ENCODE measurements around the gene NAGLU. TPM values are rescaled to one million over a fixed set of nuclear protein-coding genes. Genes with fewer than 3 reads are reported as not detected.
"Not testable (repeated sequence)": the region's sequence is repeated elsewhere in the genome, so short reads cannot be mapped to it uniquely, and the experiment has no call there.

Gene NAGLU
- total RNA-seq, 1 donor from 2014 or later: 36.3 TPM

- no peak for DNase-seq (ENCODE audit: low read depth in 2 of 2)
Observed at GRCh38 chr17:42544874-42545283, 8.8 kb downstream of the NAGLU start.

- DNase-seq (ENCODE audit: low read depth in 2 of 2): not testable (repeated sequence)
Observed at GRCh38 chr17:42545755-42546505, 9.9 kb downstream of the NAGLU start.

GRCh38 chr17:42547001-42547461, 11.0 kb downstream of the NAGLU start:
- DNase-seq (ENCODE audit: low read depth in 2 of 2): no peak

- no peak for DNase-seq (ENCODE audit: low read depth in 2 of 2)
Observed at GRCh38 chr17:42547698-42548069, 11.6 kb downstream of the NAGLU start.

GRCh38 chr17:42548070-42548837, 12.2 kb downstream of the NAGLU start:
- DNase-seq (ENCODE audit: low read depth in 2 of 2): peak; percentile 33 to 49

GRCh38 chr17:42548993-42549755, 13.1 kb downstream of the NAGLU start:
- DNase-seq (ENCODE audit: low read depth in 2 of 2): no peak

- not testable (repeated sequence) for DNase-seq (ENCODE audit: low read depth in 2 of 2)
Observed at GRCh38 chr17:42552736-42553135, 16.7 kb downstream of the NAGLU start, which contains the start of gene HSD17B1. Gene HSD17B1, plus strand, starts transcription at chr17:42552923. Its CDS starts 11 bp downstream, at chr17:42552934.

- peak in 1 of 2 donors; percentile 56 for DNase-seq (ENCODE audit: low read depth in 2 of 2)
Observed at GRCh38 chr17:42553161-42553818, 17.2 kb downstream of the NAGLU start.

- peak; percentile 25 to 42 for DNase-seq (ENCODE audit: low read depth in 2 of 2)
Observed at GRCh38 chr17:42553866-42554249, 17.8 kb downstream of the NAGLU start.

- DNase-seq (ENCODE audit: low read depth in 2 of 2): peak; percentile 86 to 92
Observed at GRCh38 chr17:42554250-42555121, 18.4 kb downstream of the NAGLU start.

- no peak for DNase-seq (ENCODE audit: low read depth in 2 of 2)
Observed at GRCh38 chr17:42555122-42555622, 19.1 kb downstream of the NAGLU start.

- not testable (repeated sequence) for DNase-seq (ENCODE audit: low read depth in 2 of 2)
Observed at GRCh38 chr17:42555961-42556617, 20.0 kb downstream of the NAGLU start.

GRCh38 chr17:42559075-42559474, 23.0 kb downstream of the NAGLU start:
- no peak for DNase-seq (ENCODE audit: low read depth in 2 of 2)

GRCh38 chr17:42560246-42560645, 24.2 kb downstream of the NAGLU start:
- DNase-seq (ENCODE audit: low read depth in 2 of 2): no peak

GRCh38 chr17:42561897-42562387, 25.9 kb downstream of the NAGLU start, which contains the start of gene COASY:
Gene COASY, plus strand, starts transcription at chr17:42562148. Its CDS starts 475 bp downstream, at chr17:42562623.
- DNase-seq (ENCODE audit: low read depth in 2 of 2): peak; percentile 98

- peak in 1 of 2 donors; percentile 40 for DNase-seq (ENCODE audit: low read depth in 2 of 2)
Observed at GRCh38 chr17:42562388-42563142, 26.5 kb downstream of the NAGLU start.

- no peak for DNase-seq (ENCODE audit: low read depth in 2 of 2)
Observed at GRCh38 chr17:42563143-42563509, 27.1 kb downstream of the NAGLU start.

- peak in 1 of 2 donors; percentile 12 for DNase-seq (ENCODE audit: low read depth in 2 of 2)
Observed at GRCh38 chr17:42563543-42563942, 27.5 kb downstream of the NAGLU start.
